Vagina (tissue), 2 donors: Measurements from ENCODE around the gene DSCAML1. TPM values are rescaled to one million over a fixed set of nuclear protein-coding genes. Genes with fewer than 3 reads are reported as not detected.

ENCODE experiments used
- DNase-seq, 2 donors: peaks; one replicate each; pipeline ENCODE4 v3.0.0-alpha.2; 2017; ENCODE audit errors: extremely low spot score in 2 of 2
- H3K27ac ChIP-seq: fragments of 200-600 bp; sonication (generic); one replicate; pipeline ENCODE4 v1.5.1; 2019
- H3K27me3 ChIP-seq: fragments of 200-600 bp; sonication (generic); one replicate; pipeline ENCODE4 v1.5.1; 2019
- H3K36me3 ChIP-seq, 2 donors: fragments of 200-600 bp; sonication (generic); one replicate each; pipeline ENCODE4 v1.5.1; 2017 to 2019
- H3K4me1 ChIP-seq: fragments of 200-600 bp; sonication (generic); one replicate; pipeline ENCODE4 v1.5.1; 2019
- H3K4me3 ChIP-seq, 2 donors: fragments of 200-600 bp; sonication (generic); 1 replicate in 1 of 2; 2 replicates in 1 of 2; pipeline ENCODE4 v1.5.1; 2016 to 2019
- H3K9me3 ChIP-seq: fragments of 200-600 bp; sonication (generic); one replicate; pipeline ENCODE4 v1.5.1; 2019
- POLR2A ChIP-seq, 2 donors: fragments of 450-650 bp; IDR thresholded peaks; one replicate each; pipeline ENCODE4 v1.6.1; 2017; ENCODE audit warnings: antibody characterized with exemption in 2 of 2, mild to moderate bottlenecking in 2 of 2, moderate library complexity in 2 of 2
- POLR2AphosphoS5 ChIP-seq, 2 donors: sonication (generic); formaldehyde crosslinking; IDR thresholded peaks; one replicate each; pipeline ENCODE4 v1.9.0; 2017; ENCODE audit warnings: antibody characterized with exemption in 2 of 2, mild to moderate bottlenecking in 2 of 2, low read depth in 1 of 2; ENCODE audit not compliant: insufficient read depth in 1 of 2
- intact Hi-C: fragments of 100-400 bp; cut with DNase I; formaldehyde crosslinking; loops from one replicate; pipeline ENCODE4 v1.15.1; 2023
- total RNA-seq: library from RNA; depleted of rRNA; stranded (reverse); fragments of >200 nt; gene quantifications from one replicate; pipeline ENCODE4 v1.2.3, GENCODE V29; 2016
- TF ChIP-seq, protein P1 (sequence below), 3 experiments: fragments of 450-650 bp in 2 of 3; fragments of 200-600 bp in 1 of 3; sonication (generic) in 1 of 3; IDR thresholded peaks; one replicate each; pipeline ENCODE4 v1.5.1; 2017 to 2019; ENCODE audit warnings: antibody characterized with exemption in 3 of 3, mild to moderate bottlenecking in 2 of 3, moderate library complexity in 2 of 3

DSCAML1 gene
- total RNA-seq, 1 donor from 2014 or later: 0.25 TPM

DNA sequence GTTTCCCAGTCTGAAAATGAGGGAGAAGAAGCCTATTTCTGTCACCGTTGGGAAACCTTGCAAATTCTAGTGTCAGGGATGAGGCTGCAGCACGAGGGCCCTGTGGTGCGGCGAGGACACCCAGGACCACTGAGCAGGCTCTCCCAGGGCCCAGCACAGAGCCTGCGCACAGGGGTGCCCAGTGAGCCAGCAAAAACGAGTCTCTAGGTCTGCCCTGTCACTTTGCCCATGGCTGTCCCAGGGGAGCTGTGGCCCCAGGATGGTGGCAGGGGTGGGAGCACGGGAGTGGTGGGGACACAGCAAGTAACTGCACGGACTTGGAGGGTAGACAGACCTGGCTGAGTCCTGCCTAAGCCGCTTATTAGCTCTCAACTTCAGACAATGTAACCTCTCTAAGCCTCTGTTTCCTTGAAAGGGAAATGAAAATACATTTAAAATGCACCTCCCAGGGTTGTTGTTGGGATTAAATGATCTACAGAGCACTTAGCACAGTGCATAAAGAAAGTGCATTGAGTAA is 44.2 kb downstream of the DSCAML1 start:
- Histone ChIP-seq H3K27ac (no peak overlapping the region), H3K36me3 (no peaks in the 10 kb centered on the region), H3K4me3 (no peak overlapping the region), H3K27me3 (no peaks in the 10 kb centered on the region), H3K4me1 (no peaks in the 10 kb centered on the region), H3K9me3 (no peaks in the 10 kb centered on the region)
- no peak for DNase-seq
- TF ChIP-seq POLR2A (IDR thresholded peaks at IDR 0.05) (no peak), POLR2AphosphoS5 (IDR thresholded peaks at IDR 0.05; ENCODE audit: insufficient read depth in 1 of 2, low read depth in 1 of 2) (no peak)
- TF ChIP-seq, protein P1, sequence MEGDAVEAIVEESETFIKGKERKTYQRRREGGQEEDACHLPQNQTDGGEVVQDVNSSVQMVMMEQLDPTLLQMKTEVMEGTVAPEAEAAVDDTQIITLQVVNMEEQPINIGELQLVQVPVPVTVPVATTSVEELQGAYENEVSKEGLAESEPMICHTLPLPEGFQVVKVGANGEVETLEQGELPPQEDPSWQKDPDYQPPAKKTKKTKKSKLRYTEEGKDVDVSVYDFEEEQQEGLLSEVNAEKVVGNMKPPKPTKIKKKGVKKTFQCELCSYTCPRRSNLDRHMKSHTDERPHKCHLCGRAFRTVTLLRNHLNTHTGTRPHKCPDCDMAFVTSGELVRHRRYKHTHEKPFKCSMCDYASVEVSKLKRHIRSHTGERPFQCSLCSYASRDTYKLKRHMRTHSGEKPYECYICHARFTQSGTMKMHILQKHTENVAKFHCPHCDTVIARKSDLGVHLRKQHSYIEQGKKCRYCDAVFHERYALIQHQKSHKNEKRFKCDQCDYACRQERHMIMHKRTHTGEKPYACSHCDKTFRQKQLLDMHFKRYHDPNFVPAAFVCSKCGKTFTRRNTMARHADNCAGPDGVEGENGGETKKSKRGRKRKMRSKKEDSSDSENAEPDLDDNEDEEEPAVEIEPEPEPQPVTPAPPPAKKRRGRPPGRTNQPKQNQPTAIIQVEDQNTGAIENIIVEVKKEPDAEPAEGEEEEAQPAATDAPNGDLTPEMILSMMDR (IDR thresholded peaks at IDR 0.05): no peak
- intact Hi-C loops: no loop called here

DNA sequence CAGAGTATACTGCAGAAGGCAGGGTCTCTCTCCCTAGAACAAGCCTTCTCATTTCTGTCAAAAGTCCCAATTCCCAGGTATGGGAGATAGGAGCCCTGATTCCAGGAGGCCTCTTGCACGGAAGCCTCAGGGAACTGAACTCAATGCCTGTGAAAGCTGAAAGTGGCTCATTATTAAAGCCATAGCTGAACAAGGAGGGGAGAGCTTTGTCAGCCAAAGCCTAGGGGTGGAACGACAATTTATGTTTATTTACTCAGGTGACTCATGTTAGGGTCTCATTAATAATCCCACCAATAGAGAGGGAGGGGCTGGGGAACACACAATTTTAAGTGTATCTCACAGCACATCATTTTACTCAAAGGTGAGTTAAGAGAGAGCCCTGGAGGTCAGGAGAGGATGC is 44.9 kb downstream of the DSCAML1 start:
- TF ChIP-seq POLR2A (IDR thresholded peaks at IDR 0.05) (no peak), POLR2AphosphoS5 (IDR thresholded peaks at IDR 0.05; ENCODE audit: insufficient read depth in 1 of 2, low read depth in 1 of 2) (no peak)
- TF ChIP-seq, protein P1 (IDR thresholded peaks at IDR 0.05): no peak
- H3K9me3 ChIP-seq: no peaks in the 10 kb centered on the region
- intact Hi-C loops: no loop called here
- H3K27ac ChIP-seq: no peak overlapping the region
- no peak for DNase-seq
- H3K4me3 ChIP-seq: no peak overlapping the region
- H3K4me1 ChIP-seq: no peaks in the 10 kb centered on the region
- H3K27me3 ChIP-seq: no peaks in the 10 kb centered on the region
- H3K36me3 ChIP-seq: no peaks in the 10 kb centered on the region

DNA sequence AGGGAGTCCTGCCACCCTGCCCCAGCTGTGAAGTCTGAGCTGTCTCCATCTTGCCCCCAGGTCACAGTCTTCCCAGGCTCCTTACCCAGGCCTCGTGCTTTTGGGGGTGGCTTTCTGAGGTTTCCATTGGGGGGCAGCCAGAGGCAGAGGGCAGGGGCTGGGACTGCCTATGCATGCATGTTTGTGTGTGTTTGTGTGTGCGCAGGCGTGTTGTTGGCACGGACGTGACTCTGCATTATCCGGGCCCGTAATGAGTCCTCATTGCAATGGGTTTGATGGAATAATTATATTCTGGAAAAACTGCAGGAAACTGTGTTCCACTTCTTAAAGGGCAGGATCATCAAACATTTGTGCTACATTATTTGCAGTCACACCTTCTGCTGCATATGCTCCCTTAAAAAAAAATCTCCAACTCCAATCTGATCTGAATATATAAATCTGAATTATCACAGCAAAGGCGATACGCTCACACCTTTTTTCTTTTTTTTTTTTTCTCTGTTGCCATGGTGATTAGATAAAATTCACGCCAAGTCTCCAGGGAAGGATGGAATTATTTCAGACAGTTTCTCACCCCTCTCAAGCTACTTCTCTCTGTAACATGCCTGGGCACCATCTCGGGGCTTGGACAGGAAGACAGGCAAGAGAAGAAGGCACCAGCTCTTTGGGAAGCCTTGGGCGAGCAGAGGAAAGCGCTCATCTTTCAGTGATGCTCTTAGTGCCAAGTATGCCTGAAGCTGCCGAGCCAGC is 45.9 kb downstream of the DSCAML1 start:
- Histone ChIP-seq H3K4me1 (no peaks in the 10 kb centered on the region), H3K4me3 (no peak overlapping the region), H3K27me3 (no peaks in the 10 kb centered on the region), H3K27ac (no peak overlapping the region), H3K9me3 (no peaks in the 10 kb centered on the region), H3K36me3 (no peaks in the 10 kb centered on the region)
- TF ChIP-seq, protein P1 (IDR thresholded peaks at IDR 0.05): no peak
- TF ChIP-seq POLR2A (IDR thresholded peaks at IDR 0.05): no peak
- no peak for TF ChIP-seq POLR2AphosphoS5 (IDR thresholded peaks at IDR 0.05; ENCODE audit: insufficient read depth in 1 of 2, low read depth in 1 of 2)
- no peak for DNase-seq
- intact Hi-C loops: no loop called here

DNA sequence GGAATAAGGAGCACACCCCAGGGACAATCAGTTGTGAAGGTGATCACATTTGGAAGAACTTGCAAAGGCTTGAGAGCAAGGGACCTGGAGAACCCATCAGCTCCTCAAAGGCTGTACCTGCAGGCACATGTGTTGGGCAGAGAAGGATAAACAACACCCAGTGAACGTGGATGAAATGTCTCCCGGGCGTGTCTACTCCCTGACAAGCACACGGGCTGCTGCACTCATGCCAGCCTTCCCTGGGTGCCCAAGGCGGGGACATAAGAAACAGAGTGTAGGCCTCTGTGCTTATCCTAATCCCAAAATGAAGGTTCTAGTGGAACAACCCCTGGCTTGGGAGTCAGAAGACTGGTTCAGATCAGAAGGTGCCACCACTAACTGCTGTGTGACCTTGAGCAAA is 46.7 kb downstream of the DSCAML1 start:
- intact Hi-C loops: no loop called here
- Histone ChIP-seq H3K36me3 (no peaks in the 10 kb centered on the region), H3K4me1 (no peaks in the 10 kb centered on the region), H3K27ac (no peak overlapping the region), H3K4me3 (no peak overlapping the region), H3K27me3 (no peaks in the 10 kb centered on the region), H3K9me3 (no peaks in the 10 kb centered on the region)
- TF ChIP-seq POLR2AphosphoS5 (IDR thresholded peaks at IDR 0.05; ENCODE audit: insufficient read depth in 1 of 2, low read depth in 1 of 2): no peak
- TF ChIP-seq, protein P1 (IDR thresholded peaks at IDR 0.05): no peak
- no peak for TF ChIP-seq POLR2A (IDR thresholded peaks at IDR 0.05)
- DNase-seq: no peak

DNA sequence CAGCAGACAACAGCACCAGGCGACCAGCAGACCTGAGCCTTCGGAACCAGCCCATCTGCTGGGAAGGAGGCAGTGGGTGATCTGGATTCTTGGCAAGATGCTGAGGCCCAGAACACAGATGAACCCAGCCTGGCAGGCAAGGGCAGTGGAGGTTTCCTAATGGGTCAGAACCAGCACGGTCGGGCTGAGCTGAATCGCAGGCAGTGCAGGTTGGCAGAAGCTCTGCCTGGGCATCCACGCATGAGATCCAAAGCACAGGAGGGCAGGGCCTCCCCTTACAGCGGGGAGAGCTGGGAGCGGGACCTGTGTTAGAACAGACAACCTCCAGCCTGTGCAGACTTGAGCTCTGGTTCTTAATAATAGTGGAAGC is 47.5 kb downstream of the DSCAML1 start:
- TF ChIP-seq POLR2AphosphoS5 (IDR thresholded peaks at IDR 0.05; ENCODE audit: insufficient read depth in 1 of 2, low read depth in 1 of 2): no peak
- no peak for TF ChIP-seq POLR2A (IDR thresholded peaks at IDR 0.05)
- TF ChIP-seq, protein P1 (IDR thresholded peaks at IDR 0.05): no peak
- DNase-seq: no peak
- intact Hi-C loops: no loop called here
- Histone ChIP-seq H3K27me3 (no peaks in the 10 kb centered on the region), H3K27ac (no peak overlapping the region), H3K9me3 (no peaks in the 10 kb centered on the region), H3K4me1 (no peaks in the 10 kb centered on the region), H3K4me3 (no peak overlapping the region), H3K36me3 (no peaks in the 10 kb centered on the region)
